NCI-H2107 (cell line): ENCODE data around the gene FTCD.

Source experiments
- DNase-seq: peaks from one replicate; lab custom pipeline; 2025; lab: John Stamatoyannopoulos, UW

The FTCD gene

DNA sequence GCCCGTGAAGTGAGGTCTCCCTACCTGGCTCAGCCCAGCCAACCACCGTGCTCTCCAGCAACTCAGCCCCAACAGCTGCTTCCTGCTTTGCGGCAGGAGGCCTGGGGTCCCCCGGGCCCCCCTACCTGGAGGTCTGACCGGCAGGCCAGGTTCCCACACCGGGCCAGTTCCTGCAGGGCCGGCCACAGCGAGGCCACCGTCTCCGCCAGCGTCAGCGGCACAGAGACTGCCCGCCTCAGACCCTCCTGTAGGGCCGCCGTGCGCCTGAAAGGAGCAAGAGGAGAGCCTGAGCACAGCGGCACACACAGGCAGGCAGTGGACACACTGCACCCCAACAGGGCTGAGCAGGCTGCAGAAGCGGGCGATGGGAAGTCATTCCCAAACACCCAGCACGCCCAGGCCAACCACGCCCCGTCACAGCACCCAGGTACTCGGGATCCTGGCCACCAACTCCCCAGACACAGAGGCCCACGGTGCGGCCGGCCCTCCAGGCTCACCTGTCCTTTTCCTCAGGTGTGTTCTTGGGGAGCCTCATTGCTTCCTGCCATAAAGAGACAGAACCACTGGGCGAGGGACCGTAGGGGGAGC is 16.9 kb downstream of the FTCD start:
- no peak for DNase-seq

DNA sequence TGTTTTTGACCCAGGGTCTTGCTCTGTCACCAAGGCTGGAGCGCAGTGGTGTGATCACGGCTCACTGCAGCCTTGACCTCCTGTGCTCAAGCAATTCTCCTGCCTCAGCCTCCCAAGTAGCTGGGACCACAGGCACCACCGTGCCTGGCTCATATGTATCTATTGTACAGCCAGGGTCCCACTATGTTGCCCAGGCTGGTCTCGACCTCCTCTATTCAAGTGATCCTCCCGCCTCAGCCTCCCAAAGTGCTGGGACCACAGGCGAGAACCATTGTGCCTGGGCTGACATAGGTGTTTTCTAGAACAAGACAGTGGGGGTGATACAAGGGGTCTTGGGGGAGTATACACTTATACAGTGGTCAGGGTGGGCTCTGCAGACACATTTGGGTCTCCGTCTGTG is 17.5 kb downstream of the FTCD start:
- no peak for DNase-seq

DNA sequence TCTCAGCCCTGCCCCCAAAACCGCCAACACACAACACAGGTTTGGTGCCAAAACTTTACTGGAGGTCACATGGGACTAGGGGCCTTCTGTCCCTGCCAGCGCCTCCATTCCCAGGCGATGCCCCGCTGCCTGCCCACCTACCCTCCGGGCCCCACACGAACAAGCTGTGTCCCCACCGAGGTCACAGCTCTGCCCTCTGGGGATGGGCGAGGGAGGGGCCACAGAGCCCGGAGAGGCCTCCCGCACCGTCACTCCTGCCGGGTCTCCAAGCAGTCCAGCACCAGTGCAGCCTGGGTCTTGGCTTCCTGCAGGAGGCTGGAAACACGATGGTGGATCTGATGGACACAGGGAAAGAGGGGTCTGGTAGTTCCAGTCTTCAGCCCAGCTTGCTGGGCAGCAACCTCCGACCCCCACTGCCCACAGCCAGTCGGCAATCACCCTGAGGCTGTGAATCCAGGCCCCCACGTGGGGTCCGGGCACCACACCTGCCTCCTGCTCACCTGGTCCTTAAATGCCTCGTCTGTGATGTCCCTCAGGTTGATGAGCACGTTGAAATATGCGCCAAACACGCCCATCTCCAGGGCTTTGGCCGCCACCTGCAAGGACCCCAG is 18.5 kb downstream of the FTCD start:
- no peak for DNase-seq

DNA sequence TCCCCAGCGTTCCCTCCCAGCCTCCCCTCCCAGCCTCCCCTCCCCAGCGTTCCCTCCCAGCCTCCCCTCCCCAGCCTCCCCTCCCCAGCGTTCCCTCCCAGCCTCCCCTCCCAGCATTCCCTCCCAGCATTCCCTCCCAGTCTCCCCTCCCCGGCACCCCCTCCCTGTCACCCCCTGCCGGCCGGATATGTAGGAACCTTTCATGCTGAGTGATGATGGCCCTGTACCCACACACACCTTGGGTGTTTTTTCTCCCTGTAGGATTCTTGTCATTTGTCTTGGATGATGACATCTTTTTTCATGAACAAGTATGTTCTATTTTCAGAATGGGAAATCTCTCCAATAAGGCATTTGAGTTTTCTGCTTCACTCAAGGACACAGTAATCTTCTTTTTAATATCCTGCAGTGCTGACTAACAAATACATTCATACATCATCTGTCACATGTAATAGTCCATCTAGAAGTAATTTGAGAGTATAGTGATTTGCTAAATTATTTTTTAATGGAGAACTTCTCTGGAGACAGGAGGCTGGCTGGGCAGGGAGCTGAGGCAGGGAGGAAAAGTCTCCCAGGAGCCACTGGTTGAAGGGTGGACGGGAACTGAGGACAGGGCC is 19.5 kb downstream of the FTCD start:
- no peak for DNase-seq

DNA sequence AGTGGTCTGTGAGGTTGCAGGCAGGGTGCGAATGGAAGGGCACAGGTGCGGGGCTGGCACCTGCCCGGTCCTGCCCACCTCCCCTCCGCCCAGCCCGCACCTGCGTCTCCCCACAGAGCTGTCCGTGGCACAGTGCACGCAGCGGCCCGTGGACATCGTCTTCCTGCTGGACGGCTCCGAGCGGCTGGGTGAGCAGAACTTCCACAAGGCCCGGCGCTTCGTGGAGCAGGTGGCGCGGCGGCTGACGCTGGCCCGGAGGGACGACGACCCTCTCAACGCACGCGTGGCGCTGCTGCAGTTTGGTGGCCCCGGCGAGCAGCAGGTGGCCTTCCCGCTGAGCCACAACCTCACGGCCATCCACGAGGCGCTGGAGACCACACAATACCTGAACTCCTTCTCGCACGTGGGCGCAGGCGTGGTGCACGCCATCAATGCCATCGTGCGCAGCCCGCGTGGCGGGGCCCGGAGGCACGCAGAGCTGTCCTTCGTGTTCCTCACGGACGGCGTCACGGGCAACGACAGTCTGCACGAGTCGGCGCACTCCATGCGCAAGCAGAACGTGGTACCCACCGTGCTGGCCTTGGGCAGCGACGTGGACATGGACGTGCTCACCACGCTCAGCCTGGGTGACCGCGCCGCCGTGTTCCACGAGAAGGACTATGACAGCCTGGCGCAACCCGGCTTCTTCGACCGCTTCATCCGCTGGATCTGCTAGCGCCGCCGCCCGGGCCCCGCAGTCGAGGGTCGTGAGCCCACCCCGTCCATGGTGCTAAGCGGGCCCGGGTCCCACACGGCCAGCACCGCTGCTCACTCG is 23.3 kb downstream of the FTCD start:
- no peak for DNase-seq

DNA sequence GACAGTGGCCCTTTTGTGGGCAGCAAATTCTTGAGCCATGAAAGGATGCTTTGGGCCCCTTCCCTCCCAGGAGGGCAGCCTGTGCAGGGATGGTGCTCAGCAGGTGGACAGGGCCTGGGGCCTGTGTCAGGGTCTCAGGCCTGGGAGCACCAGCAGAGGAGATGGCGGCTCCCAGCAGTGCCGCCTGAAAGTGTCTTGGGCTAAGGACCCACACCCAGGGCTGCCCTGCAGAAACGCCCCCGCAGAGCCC is 23.9 kb downstream of the FTCD start:
- DNase-seq = no peak

DNA sequence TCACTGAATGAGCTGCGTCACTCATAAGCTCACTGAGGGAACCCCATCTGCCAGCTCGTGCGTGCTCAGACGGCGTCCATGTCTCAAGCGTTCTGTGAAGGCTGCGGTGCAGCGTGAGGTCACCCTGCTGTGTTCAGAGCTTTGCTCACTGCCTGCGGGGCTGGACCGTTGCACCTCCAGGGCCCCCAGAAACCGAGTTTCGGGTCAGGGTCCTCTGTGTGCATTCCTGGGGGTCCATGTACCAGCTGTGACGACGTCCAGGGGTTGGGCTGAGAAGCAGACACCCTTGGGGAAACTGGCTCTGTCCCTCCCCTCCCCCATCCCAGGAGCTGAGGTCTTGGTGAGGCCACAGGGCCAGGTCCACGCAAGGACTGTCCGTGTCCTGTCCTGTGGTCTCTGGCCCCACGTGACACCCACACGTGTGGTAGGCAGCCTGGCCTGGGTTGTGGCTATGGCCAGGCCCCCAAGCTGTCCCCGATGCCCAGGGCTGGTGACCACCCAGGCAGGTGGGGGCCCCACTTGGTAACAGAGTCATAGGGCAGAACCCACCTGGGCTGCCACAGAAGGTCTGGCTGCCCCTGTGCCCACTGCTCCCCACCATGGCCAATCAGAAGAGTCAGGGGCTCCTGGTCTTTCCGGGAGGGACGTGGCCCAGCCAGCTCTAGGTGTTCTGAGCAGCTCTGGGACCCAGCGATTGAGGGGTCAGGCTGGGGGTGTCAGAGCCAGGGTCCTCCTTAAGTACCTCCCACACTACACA is 24.4 kb downstream of the FTCD start:
- DNase-seq = no peak

DNA sequence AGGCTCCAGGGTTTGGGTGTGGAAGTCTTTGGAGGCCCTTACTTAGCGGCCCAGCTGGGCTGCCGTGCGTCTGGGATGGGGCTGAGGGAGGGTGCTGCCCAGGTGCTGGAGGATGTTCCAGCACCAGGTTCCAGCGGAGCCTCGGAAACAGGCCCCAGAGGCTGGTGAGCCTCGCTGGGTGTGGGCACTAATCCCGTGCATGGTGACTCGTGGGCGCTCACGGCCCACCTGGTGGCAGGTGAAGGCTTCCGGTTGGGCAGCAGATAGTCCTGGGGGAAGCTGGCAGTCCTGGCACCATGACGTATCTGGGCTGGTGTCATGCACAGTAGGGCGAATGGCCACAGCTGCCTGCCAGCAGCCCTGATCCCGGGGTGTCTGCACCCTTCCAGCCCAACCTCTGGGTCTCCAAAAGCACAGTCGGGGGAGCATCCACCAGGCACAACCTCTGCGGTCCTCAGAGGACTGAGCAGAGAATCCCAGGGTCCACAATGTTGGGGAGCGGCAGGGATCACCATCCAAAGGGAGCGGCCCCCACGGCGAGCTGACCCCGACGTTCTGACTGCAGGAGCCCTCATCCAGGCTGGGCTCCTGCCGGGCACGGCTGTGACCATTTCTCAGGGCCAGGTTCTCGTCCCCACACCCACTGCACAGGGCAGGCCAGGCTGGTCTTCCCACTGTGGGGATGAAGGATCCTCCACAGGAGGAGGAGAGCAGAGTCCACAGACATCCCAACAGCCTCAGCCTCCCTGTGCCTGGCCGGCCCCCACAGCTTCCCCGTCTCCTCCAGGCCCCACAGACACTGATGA is 25.3 kb downstream of the FTCD start:
- no peak for DNase-seq

DNA sequence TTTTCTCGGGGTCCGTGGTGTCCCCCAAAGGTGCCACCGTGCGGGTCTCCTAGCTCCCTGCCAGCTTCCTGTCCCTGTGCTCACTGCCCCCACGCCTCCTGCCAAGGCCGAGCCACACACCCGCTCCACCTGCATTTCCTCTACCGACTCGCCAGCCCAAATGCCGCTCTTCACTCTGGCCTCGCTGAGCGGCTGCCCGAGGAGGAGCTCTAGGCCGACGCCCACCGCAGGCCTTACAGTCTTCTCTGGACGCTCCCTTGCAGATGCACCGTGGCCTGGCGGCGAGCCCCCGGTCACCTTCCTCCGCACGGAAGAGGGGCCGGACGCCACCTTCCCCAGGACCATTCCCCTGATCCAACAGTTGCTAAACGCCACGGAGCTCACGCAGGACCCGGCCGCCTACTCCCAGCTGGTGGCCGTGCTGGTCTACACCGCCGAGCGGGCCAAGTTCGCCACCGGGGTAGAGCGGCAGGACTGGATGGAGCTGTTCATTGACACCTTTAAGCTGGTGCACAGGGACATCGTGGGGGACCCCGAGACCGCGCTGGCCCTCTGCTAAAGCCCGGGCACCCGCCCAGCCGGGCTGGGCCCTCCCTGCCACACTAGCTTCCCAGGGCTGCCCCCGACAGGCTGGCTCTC is 26.3 kb downstream of the FTCD start:
- DNase-seq = no peak

DNA sequence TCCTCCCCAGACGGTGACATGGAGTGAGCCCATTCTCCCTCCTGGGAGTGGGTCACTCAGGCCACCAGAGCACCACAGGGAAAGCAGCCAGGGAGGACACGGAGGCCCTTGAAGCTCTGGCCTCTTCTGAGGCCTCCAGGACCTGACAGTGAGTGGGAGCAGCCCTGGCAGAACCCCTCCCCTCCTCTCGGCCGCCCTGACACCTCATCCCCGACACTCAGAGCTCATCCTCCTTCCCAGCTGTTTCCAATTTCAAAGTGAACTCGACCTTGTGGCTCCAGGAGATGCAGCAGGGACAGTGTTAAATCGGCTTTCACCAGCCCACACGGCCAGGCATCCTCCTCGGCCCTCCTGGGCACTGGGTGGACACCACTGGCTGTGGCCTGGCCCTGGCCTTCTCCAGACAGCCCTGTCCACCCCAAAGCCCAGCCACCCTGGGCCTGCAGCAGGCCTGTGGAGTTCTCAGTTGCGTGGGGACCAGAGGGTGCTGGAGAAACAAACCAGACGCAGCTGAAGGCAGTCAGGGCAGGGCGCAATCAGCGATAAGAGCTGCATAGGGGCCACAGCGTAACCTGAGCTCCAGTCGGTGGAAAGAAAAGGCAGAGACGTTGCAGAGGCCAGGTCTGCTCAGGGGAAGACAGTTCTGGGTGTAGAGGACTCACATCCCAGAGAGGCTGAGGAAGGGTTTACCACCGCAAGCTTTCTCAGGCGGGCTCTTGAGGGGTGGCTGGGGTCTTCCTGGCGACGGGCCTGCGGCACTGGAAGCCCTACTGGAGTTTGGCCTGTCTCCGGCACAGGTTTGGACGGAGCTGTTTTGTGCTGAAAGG is 27.1 kb downstream of the FTCD start:
- peak; percentile 48 for DNase-seq

DNA sequence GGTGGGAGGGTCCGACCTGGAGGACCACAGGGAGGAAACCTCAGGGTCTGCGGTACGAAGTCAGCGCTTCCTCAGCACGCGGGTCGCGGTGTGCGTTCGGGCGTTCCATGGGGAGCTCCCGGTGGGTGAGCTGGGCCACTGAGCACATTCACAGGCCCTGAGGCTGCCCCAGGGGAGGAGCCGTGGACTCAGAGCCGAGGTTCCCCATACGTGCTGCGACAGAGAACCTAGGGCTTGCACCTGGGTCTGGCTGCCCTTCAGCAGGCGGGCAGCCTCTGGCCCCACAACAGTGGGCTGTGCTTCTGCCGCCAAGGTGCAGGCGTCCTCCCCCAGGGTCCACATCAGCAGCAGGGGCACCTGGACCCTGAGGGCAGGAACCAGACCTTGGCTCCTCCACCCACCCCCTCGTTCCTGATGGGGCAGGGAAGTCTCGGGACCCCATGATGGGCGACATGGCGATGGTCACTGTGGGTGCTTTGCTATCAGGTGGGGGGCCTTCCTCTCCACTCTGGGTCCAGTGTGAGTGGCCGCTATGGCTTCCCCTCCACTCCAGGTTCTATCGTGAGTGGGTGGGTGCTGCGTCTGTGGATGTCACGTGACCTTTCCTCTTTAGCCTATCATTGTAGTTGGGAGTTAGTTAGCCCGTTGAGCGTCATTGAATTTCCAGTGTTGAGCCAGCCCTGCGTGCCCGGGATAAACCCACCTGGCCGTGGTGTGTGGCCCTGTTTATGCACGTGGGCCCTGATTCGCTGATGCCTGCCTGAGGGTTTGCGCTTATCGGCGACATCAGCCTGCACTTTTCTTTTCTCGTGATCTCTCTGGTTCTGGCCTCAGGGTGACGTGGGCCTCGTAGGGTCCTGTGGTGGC is 27.9 kb downstream of the FTCD start:
- DNase-seq = no peak

DNA sequence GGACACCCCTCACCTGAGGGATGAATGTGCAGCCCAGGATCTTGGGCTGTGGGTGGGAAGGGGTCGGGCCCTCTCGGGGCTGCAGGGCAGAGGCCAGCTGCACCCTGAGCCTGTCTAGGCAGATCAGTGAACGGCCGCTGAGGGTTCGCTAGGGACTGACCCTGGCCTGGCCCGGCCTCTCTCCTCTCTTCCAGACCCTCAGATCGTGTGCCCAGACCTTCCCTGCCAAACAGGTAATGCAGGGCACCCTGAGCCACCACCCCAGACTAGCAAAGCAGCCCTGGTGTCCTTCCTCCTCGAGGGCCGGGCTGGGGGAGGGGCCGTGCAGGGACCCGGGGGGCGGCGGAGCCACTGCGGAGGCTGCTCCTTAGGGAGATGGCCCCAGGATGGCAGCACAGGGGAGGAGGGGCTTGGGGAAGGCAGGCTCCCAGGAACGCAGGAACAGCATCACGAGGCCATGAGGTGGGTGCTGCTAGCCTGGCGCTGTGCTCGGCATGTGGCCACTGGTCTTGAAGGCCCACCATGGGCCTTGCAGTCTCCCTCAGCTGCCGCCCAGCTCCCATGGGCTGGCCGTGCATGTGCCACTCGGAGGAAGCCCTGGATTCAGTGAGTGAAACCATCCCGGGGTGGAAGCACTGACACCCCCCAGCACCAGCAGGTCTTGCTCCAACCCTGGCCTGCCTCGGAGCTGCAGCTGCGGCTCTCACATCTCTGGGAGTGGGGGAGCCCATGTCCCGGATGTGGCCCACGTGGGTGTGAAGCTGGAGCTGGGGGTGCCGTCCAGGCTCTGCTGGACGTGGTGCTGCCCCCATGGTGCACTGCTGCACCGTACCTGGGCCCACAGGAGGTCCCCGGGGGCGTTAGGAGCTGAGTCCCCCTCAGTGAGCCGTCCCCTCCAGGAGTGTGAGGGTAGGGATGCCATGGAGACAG is 28.8 kb downstream of the FTCD start:
- DNase-seq = no peak

DNA sequence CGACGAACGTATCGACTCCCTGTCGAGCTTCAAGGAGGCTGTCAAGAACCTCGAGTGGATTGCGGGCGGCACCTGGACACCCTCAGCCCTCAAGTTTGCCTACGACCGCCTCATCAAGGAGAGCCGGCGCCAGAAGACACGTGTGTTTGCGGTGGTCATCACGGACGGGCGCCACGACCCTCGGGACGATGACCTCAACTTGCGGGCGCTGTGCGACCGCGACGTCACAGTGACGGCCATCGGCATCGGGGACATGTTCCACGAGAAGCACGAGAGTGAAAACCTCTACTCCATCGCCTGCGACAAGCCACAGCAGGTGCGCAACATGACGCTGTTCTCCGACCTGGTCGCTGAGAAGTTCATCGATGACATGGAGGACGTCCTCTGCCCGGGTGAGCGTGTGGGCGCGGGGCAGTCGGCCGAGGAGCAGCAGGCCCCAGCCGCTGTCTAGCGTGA is 29.5 kb downstream of the FTCD start:
- no peak for DNase-seq

DNA sequence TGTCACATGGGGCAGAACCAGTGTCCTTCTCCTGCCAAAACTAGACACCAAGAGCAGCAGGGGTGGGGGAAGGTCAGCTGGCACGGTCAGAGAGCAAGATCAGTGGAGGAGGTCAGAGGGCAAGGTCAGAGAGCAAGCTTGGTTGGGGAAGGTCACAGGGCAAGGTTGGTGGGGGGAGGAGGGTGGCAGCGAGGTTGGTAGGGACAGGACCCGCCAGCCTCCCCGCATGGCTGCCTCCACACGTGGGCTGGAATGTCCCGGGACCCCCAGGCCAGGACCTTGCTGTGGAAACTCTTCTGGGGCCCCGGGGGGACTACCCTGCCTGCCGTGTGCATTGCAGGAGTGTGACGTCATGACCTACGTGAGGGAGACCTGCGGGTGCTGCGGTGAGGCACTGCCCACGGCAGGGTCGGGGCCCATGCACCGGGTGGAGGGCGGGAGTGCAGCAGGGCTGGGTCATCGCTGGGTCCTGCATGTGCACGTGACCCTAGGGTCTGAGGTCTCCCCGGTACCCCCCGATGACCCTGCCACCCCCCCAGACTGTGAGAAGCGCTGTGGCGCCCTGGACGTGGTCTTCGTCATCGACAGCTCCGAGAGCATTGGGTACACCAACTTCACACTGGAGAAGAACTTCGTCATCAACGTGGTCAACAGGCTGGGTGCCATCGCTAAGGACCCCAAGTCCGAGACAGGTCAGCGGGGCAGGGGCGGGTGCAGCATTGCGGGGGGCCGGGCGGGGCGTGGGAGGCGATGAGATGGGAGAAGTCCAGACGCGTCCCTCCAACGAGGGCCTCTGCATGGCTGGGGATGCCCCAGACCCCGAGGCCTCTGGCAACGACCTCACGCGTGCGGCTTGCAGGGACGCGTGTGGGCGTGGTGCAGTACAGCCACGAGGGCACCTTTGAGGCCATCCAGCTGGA is 30.2 kb downstream of the FTCD start:
- DNase-seq = no peak

DNA sequence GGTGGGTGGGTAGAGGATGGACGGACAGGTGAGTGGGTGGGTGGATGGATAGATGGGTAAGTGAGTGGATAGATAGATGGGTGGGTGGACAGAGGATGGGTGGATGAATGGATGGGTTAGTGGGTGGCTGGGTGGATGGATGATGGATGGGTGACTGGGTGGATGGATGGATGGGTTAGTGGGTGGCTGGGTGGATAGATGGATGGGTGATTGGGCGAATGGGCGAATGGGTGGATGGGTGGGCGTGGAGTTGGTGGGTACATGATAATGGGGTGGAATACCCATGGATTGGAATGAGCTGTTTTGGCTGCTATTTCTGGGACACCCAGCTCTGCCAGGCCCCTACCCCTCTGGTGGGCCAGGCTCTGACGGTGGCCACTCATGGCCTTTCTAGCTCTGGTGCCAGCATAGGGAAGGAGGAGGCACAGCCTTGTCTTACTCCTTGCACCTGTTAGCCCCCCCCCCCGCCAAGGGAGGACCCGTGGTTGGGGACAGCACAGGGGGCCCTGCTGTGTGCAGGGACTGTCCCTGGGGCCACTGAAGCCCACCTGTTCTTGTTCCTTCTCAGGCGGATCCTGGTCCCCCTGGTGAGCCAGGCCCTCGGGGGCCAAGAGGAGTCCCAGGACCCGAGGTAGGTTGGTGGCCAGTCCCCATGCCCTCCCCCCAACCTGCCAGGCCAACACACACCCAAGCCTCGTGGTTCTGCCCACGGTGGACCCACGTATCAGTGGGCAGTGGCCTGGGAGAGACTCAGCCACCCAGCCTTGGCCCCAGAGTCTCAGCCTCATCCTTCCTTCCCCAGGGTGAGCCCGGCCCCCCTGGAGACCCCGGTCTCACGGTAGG is 31.1 kb downstream of the FTCD start:
- DNase-seq = no peak
